22Rv1 (cell line): ENCODE data around the gene SMAD3.

Source experiments
- H3K27ac ChIP-seq: fragments of 450-650 bp; 2 replicates; pipeline ENCODE4 v1.5.1; 2017
- ZFX ChIP-seq: fragments of 450-650 bp; IDR thresholded peaks from 2 replicates; pipeline ENCODE4 v1.6.1; 2017; ENCODE audit warnings: antibody characterized with exemption, borderline replicate concordance
- TF ChIP-seq, protein P1 (sequence below): fragments of 450-650 bp; IDR thresholded peaks from 2 replicates; pipeline ENCODE4 v1.5.1; 2017; ENCODE audit warnings: mild to moderate bottlenecking

The SMAD3 gene

DNA sequence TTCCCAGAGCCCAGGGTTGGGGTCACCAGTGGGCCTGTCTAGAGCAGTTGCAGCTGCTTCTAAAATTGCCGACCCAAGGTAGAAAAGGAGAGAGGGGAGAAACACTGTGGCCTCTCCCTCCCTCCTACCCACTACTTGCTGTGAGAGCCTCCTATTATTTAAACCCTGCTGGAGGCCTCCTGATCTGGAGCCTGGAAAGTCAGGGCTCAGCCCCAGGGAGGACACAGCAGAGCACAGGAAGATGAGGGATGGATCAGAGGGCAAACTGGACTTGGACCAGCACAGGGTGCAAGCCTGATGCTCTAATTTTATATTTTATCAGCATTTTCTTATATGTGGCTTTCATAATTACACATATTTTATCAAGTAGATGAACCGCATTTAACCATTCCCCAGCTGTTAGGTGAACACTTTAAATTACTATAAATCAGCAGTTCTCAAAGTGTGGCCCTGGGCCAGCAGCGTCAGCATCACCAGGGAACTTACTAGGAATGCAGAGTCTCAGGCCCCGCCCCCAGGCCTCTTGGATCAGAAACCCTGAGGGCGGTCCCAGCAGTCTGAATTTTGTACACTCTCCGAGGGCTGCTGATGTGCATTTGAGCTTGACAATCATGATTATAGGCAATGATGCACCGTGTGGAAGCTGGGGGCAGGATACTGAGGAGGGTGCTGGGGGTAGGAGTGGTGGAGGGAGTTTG, 26.7 kb downstream of the SMAD3 start:
- TF ChIP-seq, protein P1, sequence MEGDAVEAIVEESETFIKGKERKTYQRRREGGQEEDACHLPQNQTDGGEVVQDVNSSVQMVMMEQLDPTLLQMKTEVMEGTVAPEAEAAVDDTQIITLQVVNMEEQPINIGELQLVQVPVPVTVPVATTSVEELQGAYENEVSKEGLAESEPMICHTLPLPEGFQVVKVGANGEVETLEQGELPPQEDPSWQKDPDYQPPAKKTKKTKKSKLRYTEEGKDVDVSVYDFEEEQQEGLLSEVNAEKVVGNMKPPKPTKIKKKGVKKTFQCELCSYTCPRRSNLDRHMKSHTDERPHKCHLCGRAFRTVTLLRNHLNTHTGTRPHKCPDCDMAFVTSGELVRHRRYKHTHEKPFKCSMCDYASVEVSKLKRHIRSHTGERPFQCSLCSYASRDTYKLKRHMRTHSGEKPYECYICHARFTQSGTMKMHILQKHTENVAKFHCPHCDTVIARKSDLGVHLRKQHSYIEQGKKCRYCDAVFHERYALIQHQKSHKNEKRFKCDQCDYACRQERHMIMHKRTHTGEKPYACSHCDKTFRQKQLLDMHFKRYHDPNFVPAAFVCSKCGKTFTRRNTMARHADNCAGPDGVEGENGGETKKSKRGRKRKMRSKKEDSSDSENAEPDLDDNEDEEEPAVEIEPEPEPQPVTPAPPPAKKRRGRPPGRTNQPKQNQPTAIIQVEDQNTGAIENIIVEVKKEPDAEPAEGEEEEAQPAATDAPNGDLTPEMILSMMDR, result no peak
- TF ChIP-seq ZFX, result no peak
- H3K27ac ChIP-seq, result no peak overlapping the region

DNA sequence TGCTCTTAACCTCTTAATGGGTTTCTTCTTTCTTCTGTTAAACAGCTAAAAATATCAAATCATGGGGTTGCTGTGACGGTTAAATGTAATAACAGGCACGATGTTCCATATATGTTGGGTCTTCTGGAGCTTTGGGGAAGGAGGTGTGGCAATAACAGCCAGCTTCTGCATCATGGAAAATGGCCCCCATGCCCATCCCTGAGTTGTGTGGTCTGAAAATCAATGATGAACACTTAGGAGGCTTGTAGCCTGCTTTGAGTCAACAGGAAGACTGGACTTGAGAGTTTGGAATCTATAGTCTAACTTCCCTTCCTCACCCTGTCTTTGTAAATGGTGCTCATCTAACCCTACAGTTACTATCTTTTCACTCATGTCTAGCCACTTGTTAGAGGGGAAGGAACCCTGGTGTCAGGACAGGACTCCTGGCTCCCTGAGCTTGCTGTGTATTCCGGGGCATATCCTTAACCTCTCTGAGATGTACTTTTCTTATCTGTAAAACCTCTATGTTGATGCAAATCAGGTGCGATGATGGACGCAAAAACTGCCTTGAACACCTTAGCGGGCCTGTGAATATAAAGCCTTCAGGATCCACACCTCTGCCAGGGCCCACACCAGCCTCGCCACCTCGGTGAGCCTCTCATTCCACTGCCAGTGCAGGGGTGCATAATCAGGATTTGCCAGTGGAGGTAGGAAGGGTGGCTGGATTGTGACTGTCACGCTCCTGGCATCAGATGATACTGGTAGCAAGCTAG, 27.5 kb downstream of the SMAD3 start:
- TF ChIP-seq, protein P1, result no peak
- no peak overlapping the region for H3K27ac ChIP-seq

DNA sequence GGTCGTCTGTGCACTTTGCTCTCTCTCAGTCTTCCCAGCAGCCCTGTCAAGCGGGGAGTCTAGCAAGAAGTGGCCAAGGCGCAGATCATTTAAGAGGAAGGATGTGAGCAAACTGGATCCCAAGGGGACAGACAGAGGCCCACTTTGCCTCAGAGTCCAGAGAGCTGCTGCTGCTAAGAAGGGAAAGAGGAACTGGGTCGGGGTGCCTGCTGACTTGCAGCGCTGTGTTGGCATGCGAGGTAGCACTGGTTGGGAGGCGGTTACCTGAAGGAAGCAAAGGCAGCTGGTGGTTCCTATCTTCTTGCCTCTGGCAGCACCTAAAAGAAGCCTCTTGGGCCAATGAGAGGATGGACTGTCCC, 28.1 kb downstream of the SMAD3 start:
- no peak for TF ChIP-seq ZFX
- TF ChIP-seq, protein P1, result no peak
- no peak overlapping the region for H3K27ac ChIP-seq

DNA sequence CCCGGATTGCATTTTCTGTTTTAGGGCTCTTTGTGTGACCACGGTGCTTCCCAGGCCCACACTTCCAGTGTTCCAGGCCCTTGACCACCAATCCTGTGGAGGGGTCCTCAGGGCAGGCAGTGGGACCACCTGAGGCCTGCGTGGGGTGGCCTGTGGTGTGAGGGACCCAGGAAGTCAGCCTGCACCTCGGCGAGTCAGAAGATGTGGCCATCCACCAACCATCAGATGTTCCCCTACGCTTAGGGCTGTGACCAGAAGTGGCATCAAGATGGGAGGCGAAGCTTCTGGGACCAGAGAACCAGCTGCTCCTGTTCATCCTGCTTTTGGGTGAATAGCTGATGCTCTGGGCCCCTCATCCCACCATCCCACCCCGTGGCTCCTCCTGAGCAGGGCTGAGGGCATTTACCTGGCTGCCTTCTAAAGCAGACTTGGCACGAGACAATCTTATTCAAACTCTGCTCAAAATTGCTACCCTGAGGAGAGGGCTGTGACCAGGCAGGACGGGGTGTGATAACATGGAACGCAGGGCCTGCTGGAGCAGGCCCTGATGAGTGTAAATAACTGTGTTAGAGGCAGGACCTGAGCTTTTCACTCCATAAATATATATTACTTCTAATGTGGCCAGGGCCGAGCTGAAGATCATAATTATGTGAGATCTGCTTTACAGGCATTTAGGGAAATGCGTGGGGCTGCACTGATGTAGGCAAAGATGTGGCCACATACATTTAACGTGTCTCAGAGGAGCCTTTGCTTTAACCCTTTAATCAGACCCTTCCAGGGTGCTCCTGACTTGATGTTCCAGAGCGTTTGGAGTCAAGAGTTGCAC, 28.8 kb downstream of the SMAD3 start:
- no peak for TF ChIP-seq ZFX
- TF ChIP-seq, protein P1, result no peak
- H3K27ac ChIP-seq, result no peak overlapping the region

DNA sequence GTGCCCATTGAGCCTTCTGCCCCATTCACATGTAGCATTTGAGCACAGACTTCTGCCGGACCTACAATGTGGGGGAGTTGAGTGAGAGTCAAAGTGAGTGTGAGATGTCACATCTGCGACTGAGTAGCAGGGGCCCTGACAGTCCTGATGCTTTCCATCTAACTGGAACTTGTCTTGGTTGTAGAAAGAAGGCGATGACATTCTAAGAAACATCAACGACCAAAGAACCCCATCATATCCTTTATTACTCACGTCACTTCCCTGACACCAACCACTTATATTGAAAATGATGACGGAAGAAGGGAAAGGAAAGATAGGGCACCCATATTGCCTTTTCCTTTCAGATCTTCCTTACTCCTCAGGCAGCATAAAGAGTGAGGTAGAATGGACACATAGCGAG, 30.5 kb downstream of the SMAD3 start:
- TF ChIP-seq, protein P1, result no peak
- no peak overlapping the region for H3K27ac ChIP-seq

DNA sequence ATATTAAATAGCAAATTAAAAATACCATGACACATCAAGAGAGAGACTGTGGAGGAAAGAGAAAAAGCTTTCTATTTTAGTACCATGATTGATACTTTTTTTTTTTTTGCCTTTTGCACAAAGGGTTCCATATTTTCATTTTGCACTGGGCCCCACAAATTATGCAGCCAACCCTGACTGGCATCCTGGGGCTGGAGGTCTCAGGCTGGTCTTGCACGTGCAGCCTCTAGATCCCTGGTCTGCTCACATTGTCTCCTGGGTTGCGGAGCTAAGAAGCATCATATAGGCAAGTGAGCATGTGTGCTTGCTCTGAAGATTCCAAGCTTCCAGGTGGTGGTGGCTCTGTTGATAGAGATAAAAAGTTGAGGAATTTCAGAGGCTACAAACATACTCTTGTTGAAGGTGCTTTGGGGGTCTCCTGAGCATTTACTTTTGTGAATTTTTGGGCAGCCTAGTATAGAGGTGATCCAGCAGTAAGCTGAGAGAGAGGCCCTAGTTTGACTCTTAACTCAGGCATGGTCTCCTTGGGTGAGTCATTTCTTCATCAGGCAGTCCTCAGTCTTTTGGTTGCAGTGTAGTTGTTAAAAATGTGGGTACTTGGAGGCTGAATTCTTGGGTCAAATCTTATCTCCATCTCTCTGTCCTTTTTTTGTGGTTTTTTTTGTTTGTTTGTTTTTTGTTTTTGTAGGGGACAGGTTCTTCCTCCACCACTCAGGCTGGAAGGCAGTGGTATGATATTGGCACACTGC, 31.3 kb downstream of the SMAD3 start:
- no peak overlapping the region for H3K27ac ChIP-seq
- TF ChIP-seq, protein P1, result no peak
- no peak for TF ChIP-seq ZFX
